ENCODE measurements around the gene TENT5C.

GRCh38 chr1:117605774-117606648 is at the start of gene TENT5C:
- TF ChIP-seq EZH2 (IDR thresholded peaks at IDR 0.05; ENCODE audit: borderline replicate concordance, low read length), result no peak
- TF ChIP-seq, protein P1, sequence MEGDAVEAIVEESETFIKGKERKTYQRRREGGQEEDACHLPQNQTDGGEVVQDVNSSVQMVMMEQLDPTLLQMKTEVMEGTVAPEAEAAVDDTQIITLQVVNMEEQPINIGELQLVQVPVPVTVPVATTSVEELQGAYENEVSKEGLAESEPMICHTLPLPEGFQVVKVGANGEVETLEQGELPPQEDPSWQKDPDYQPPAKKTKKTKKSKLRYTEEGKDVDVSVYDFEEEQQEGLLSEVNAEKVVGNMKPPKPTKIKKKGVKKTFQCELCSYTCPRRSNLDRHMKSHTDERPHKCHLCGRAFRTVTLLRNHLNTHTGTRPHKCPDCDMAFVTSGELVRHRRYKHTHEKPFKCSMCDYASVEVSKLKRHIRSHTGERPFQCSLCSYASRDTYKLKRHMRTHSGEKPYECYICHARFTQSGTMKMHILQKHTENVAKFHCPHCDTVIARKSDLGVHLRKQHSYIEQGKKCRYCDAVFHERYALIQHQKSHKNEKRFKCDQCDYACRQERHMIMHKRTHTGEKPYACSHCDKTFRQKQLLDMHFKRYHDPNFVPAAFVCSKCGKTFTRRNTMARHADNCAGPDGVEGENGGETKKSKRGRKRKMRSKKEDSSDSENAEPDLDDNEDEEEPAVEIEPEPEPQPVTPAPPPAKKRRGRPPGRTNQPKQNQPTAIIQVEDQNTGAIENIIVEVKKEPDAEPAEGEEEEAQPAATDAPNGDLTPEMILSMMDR (IDR thresholded peaks at IDR 0.05; ENCODE audit: low read length), result no peak

Data from OCI-LY1 (cell line).